ENCODE results near the gene MARCHF3.

- TF ChIP-seq, protein P1, sequence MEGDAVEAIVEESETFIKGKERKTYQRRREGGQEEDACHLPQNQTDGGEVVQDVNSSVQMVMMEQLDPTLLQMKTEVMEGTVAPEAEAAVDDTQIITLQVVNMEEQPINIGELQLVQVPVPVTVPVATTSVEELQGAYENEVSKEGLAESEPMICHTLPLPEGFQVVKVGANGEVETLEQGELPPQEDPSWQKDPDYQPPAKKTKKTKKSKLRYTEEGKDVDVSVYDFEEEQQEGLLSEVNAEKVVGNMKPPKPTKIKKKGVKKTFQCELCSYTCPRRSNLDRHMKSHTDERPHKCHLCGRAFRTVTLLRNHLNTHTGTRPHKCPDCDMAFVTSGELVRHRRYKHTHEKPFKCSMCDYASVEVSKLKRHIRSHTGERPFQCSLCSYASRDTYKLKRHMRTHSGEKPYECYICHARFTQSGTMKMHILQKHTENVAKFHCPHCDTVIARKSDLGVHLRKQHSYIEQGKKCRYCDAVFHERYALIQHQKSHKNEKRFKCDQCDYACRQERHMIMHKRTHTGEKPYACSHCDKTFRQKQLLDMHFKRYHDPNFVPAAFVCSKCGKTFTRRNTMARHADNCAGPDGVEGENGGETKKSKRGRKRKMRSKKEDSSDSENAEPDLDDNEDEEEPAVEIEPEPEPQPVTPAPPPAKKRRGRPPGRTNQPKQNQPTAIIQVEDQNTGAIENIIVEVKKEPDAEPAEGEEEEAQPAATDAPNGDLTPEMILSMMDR (IDR thresholded peaks at IDR 0.05), result no peak
- TF ChIP-seq, protein P2, sequence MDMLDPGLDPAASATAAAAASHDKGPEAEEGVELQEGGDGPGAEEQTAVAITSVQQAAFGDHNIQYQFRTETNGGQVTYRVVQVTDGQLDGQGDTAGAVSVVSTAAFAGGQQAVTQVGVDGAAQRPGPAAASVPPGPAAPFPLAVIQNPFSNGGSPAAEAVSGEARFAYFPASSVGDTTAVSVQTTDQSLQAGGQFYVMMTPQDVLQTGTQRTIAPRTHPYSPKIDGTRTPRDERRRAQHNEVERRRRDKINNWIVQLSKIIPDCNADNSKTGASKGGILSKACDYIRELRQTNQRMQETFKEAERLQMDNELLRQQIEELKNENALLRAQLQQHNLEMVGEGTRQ (IDR thresholded peaks at IDR 0.05), result no peak
- no peak for TF ChIP-seq POLR2A (IDR thresholded peaks at IDR 0.05; ENCODE audit: low read length)
- no peak for TF ChIP-seq HMGXB4 (CRISPR knock-in tag; IDR thresholded peaks at IDR 0.05; ENCODE audit: borderline replicate concordance)
These were observed 21.9 kb downstream of the MARCHF3 start for GRCh38 chr5:127008300-127008975.

All from A549 (cell line).